GM21526 (cell line): ENCODE measurements around the gene GPR153.

Experiments
- ATAC-seq: cut with Tn5 transposase; IDR thresholded peaks from one replicate; pipeline ENCODE4 v1.9.1; 2021; ENCODE audit warnings: moderate library complexity; ENCODE audit not compliant: unreplicated experiment, low FRiP score

Gene GPR153

GRCh38 chr1:6287431-6287886 lies 26.6 kb upstream of the GPR153 start:
- ATAC-seq: no peak

GRCh38 chr1:6287029-6287428 lies 26.1 kb upstream of the GPR153 start:
- ATAC-seq: no peak

GRCh38 chr1:6286266-6286665 lies 25.4 kb upstream of the GPR153 start:
- no peak for ATAC-seq

GRCh38 chr1:6285336-6285735 lies 24.4 kb upstream of the GPR153 start:
- ATAC-seq: no peak

GRCh38 chr1:6282577-6283270 lies 21.8 kb upstream of the GPR153 start:
- no peak for ATAC-seq

- ATAC-seq: no peak
Measured at GRCh38 chr1:6281511-6282402, 20.9 kb upstream of the GPR153 start.

- ATAC-seq: no peak
Measured at GRCh38 chr1:6280761-6281451, 20.0 kb upstream of the GPR153 start.

GRCh38 chr1:6279613-6280383 lies 18.9 kb upstream of the GPR153 start:
- ATAC-seq: no peak

GRCh38 chr1:6279066-6279465 lies 18.2 kb upstream of the GPR153 start:
- no peak for ATAC-seq

GRCh38 chr1:6278263-6278662 lies 17.4 kb upstream of the GPR153 start:
- ATAC-seq: no peak

- no peak for ATAC-seq
Measured at GRCh38 chr1:6276811-6277555, 16.1 kb upstream of the GPR153 start.

- ATAC-seq: no peak
Measured at GRCh38 chr1:6275826-6276782, 15.2 kb upstream of the GPR153 start.

GRCh38 chr1:6274622-6275139 lies 13.8 kb upstream of the GPR153 start:
- no peak for ATAC-seq

- no peak for ATAC-seq
Measured at GRCh38 chr1:6274102-6274501, 13.2 kb upstream of the GPR153 start.

- ATAC-seq: no peak
Measured at GRCh38 chr1:6273380-6273891, 12.5 kb upstream of the GPR153 start.

GRCh38 chr1:6272868-6273267 lies 12.0 kb upstream of the GPR153 start:
- no peak for ATAC-seq

- no peak for ATAC-seq
Measured at GRCh38 chr1:6272452-6272851, 11.6 kb upstream of the GPR153 start.

GRCh38 chr1:6271554-6271953 lies 10.7 kb upstream of the GPR153 start:
- no peak for ATAC-seq
